Chondrocyte (in vitro differentiated cells): ENCODE results near the gene MIPOL1. TPM values are rescaled to one million over a fixed set of nuclear protein-coding genes. Genes with fewer than 3 reads are reported as not detected.

Experiments used
- DNase-seq: peaks from one replicate; pipeline ENCODE4 v3.0.0; 2021; ENCODE audit warnings: mixed read lengths, low spot score
- H3K27ac Mint-ChIP-seq: one replicate; pipeline ENCODE4 v1.8.0; 2021; ENCODE audit warnings: mild to moderate bottlenecking, moderate library complexity, mixed read lengths; ENCODE audit not compliant: unreplicated experiment
- H3K27me3 Mint-ChIP-seq: 2 replicates; pipeline ENCODE4 v1.8.0; 2021; ENCODE audit warnings: low read depth, mixed read lengths
- H3K36me3 Mint-ChIP-seq: 2 replicates; pipeline ENCODE4 v1.8.0; 2021; ENCODE audit warnings: low read depth, mixed read lengths
- H3K4me1 Mint-ChIP-seq: 2 replicates; pipeline ENCODE4 v1.8.0; 2021; ENCODE audit warnings: low read depth, mild to moderate bottlenecking, mixed read lengths
- H3K4me3 Mint-ChIP-seq: one replicate; pipeline ENCODE4 v1.8.0; 2021; ENCODE audit warnings: mild to moderate bottlenecking, moderate library complexity, mixed read lengths; ENCODE audit not compliant: unreplicated experiment
- H3K9me3 Mint-ChIP-seq: 2 replicates; pipeline ENCODE4 v1.8.0; 2021; ENCODE audit warnings: low read depth, mixed read lengths
- CTCF ChIP-seq: fragments of 200-600 bp; sonication (generic); IDR thresholded peaks from 2 replicates; pipeline ENCODE4 v1.5.0; 2021; ENCODE audit warnings: antibody characterized with exemption, mild to moderate bottlenecking, moderate library complexity
- total RNA-seq: library from RNA; stranded (reverse); gene quantifications from 3 replicates; pipeline ENCODE4 v1.2.1, GENCODE V29; 2021

Gene MIPOL1
- total RNA-seq, 1 donor from 2014 or later, result 9.8 TPM

- DNase-seq, result no peak
- Mint-ChIP-seq H3K27ac (no peak overlapping the region), H3K9me3 (peaks cover 43% of the 10 kb centered on the region), H3K36me3 (peaks cover 17% of the 10 kb centered on the region), H3K4me3 (no peak overlapping the region), H3K27me3 (no peaks in the 10 kb centered on the region), H3K4me1 (peaks cover 4% of the 10 kb centered on the region)
- TF ChIP-seq CTCF, result no peak
Measured at GRCh38 chr14:37397941-37398215, 200.1 kb downstream of the MIPOL1 start.

- Mint-ChIP-seq H3K27me3 (no peaks in the 10 kb centered on the region), H3K36me3 (peaks cover 15% of the 10 kb centered on the region), H3K4me3 (no peak overlapping the region), H3K9me3 (peaks cover 36% of the 10 kb centered on the region), H3K27ac (no peak overlapping the region), H3K4me1 (peaks cover 4% of the 10 kb centered on the region)
- DNase-seq, result no peak
- no peak for TF ChIP-seq CTCF
Measured at GRCh38 chr14:37399517-37399916, 201.8 kb downstream of the MIPOL1 start.

- no peak for DNase-seq
- Mint-ChIP-seq H3K4me3 (no peak overlapping the region), H3K27me3 (no peaks in the 10 kb centered on the region), H3K4me1 (peaks cover 4% of the 10 kb centered on the region), H3K9me3 (peaks cover 23% of the 10 kb centered on the region), H3K36me3 (peaks cover 8% of the 10 kb centered on the region), H3K27ac (no peak overlapping the region)
- no peak for TF ChIP-seq CTCF
Measured at GRCh38 chr14:37401093-37401492, 203.4 kb downstream of the MIPOL1 start.

GRCh38 chr14:37403626-37404025 is 205.9 kb downstream of the MIPOL1 start:
- H3K36me3 Mint-ChIP-seq, result peaks cover 1% of the 10 kb centered on the region
- peaks cover 4% of the 10 kb centered on the region for H3K4me1 Mint-ChIP-seq
- DNase-seq, result no peak
- H3K9me3 Mint-ChIP-seq, result peaks cover 11% of the 10 kb centered on the region
- no peak overlapping the region for H3K27ac Mint-ChIP-seq
- TF ChIP-seq CTCF, result no peak
- no peaks in the 10 kb centered on the region for H3K27me3 Mint-ChIP-seq
- H3K4me3 Mint-ChIP-seq, result no peak overlapping the region

GRCh38 chr14:37406095-37406494 is 208.4 kb downstream of the MIPOL1 start:
- no peak for DNase-seq
- H3K27ac Mint-ChIP-seq, result no peak overlapping the region
- H3K4me1 Mint-ChIP-seq, result peaks cover under 1% of the 10 kb centered on the region
- H3K36me3 Mint-ChIP-seq, result peaks cover 1% of the 10 kb centered on the region
- no peak overlapping the region for H3K4me3 Mint-ChIP-seq
- no peaks in the 10 kb centered on the region for H3K9me3 Mint-ChIP-seq
- no peaks in the 10 kb centered on the region for H3K27me3 Mint-ChIP-seq
- no peak for TF ChIP-seq CTCF
